Right atrium auricular region (tissue), 2 donors: ENCODE measurements around the gene CTXND1. TPM values are rescaled to one million over a fixed set of nuclear protein-coding genes. Genes with fewer than 3 reads are reported as not detected.

Source experiments
- DNase-seq: peaks from one replicate; pipeline ENCODE4 v3.0.0-alpha.2; 2019; ENCODE audit warnings: low spot score
- H3K27ac ChIP-seq, 2 donors: fragments of 200-600 bp; sonication (generic); 1 replicate in 1 of 2; 2 replicates in 1 of 2; pipeline ENCODE4 v1.5.1; 2016 to 2019
- H3K27me3 ChIP-seq, 2 donors: fragments of 200-600 bp; sonication (generic); one replicate each; pipeline versions ENCODE4 v1.5.1 to v1.6.0; 2017 to 2019
- H3K36me3 ChIP-seq: fragments of 200-600 bp; sonication (generic); one replicate; pipeline ENCODE4 v1.5.1; 2016
- H3K4me1 ChIP-seq, 2 donors: fragments of 200-600 bp; sonication (generic); one replicate each; pipeline versions ENCODE4 v1.5.1 to v1.6.0; 2017 to 2019
- H3K4me3 ChIP-seq, 2 donors: fragments of 200-600 bp; sonication (generic); 1 replicate in 1 of 2; 2 replicates in 1 of 2; pipeline ENCODE4 v1.5.1; 2017 to 2019; ENCODE audit warnings: mild to moderate bottlenecking in 1 of 2, moderate library complexity in 1 of 2
- H3K9me3 ChIP-seq, 2 donors: fragments of 200-600 bp; sonication (generic); one replicate each; pipeline ENCODE4 v1.5.1; 2019
- CTCF ChIP-seq, 2 donors: fragments of 200-600 bp; sonication (generic); IDR thresholded peaks; one replicate each; pipeline ENCODE4 v1.5.1; 2019; ENCODE audit warnings: antibody characterized with exemption in 2 of 2
- total RNA-seq, 2 donors: library from RNA; depleted of rRNA; stranded (reverse); fragments of >200 nt; gene quantifications; one replicate each; pipeline ENCODE4 v1.1.0, GENCODE V29; 2016

The CTXND1 gene
- total RNA-seq, 2 donors from 2014 or later = 0.22 to 0.59 TPM

GRCh38 chr15:80188251-80188650 is 63.8 kb downstream of the CTXND1 start:
- DNase-seq = no peak
- no peaks in the 10 kb centered on the region for H3K9me3 ChIP-seq
- H3K27ac ChIP-seq = no peak overlapping the region
- no peak overlapping the region for H3K4me3 ChIP-seq
- peaks cover 0 to under 1% of the 10 kb centered on the region in 2 donors for H3K4me1 ChIP-seq
- peaks cover 16% of the 10 kb centered on the region for H3K36me3 ChIP-seq
- TF ChIP-seq CTCF (IDR thresholded peaks at IDR 0.05) = no peak
- H3K27me3 ChIP-seq = no peaks in the 10 kb centered on the region

GRCh38 chr15:80186597-80186996 is 65.4 kb downstream of the CTXND1 start:
- peaks cover 0 to 11% of the 10 kb centered on the region in 2 donors for H3K4me1 ChIP-seq
- H3K27me3 ChIP-seq = no peaks in the 10 kb centered on the region
- peaks cover 21% of the 10 kb centered on the region for H3K36me3 ChIP-seq
- no peaks in the 10 kb centered on the region for H3K9me3 ChIP-seq
- no peak for DNase-seq
- no peak for TF ChIP-seq CTCF (IDR thresholded peaks at IDR 0.05)
- no peak overlapping the region for H3K27ac ChIP-seq
- no peak overlapping the region for H3K4me3 ChIP-seq

- no peaks in the 10 kb centered on the region for H3K27me3 ChIP-seq
- DNase-seq = no peak
- no peaks in the 10 kb centered on the region for H3K9me3 ChIP-seq
- H3K4me3 ChIP-seq = no peak overlapping the region
- no peak overlapping the region for H3K27ac ChIP-seq
- no peak for TF ChIP-seq CTCF (IDR thresholded peaks at IDR 0.05)
- peaks cover 26% of the 10 kb centered on the region for H3K36me3 ChIP-seq
- peaks cover 0 to 11% of the 10 kb centered on the region in 2 donors for H3K4me1 ChIP-seq
Measured at GRCh38 chr15:80186066-80186465, 65.9 kb downstream of the CTXND1 start.

GRCh38 chr15:80185152-80185551 is 66.9 kb downstream of the CTXND1 start:
- Histone ChIP-seq H3K27me3 (no peaks in the 10 kb centered on the region), H3K4me3 (no peak overlapping the region), H3K9me3 (no peaks in the 10 kb centered on the region), H3K4me1 (peaks cover 0 to 11% of the 10 kb centered on the region in 2 donors), H3K36me3 (peaks cover 29% of the 10 kb centered on the region), H3K27ac (no peak overlapping the region)
- TF ChIP-seq CTCF (IDR thresholded peaks at IDR 0.05) = no peak
- DNase-seq = no peak

GRCh38 chr15:80184554-80184953 is 67.5 kb downstream of the CTXND1 start:
- no peak for TF ChIP-seq CTCF (IDR thresholded peaks at IDR 0.05)

GRCh38 chr15:80183886-80184285 is 68.1 kb downstream of the CTXND1 start:
- peaks cover 29% of the 10 kb centered on the region for H3K36me3 ChIP-seq
- no peaks in the 10 kb centered on the region for H3K27me3 ChIP-seq
- DNase-seq = no peak
- H3K9me3 ChIP-seq = no peaks in the 10 kb centered on the region
- TF ChIP-seq CTCF (IDR thresholded peaks at IDR 0.05) = no peak
- no peak overlapping the region for H3K4me3 ChIP-seq
- no peak overlapping the region for H3K27ac ChIP-seq
- peaks cover 0 to 11% of the 10 kb centered on the region in 2 donors for H3K4me1 ChIP-seq

More at GRCh38 chr15:80184554-80184953, 67.5 kb downstream of the CTXND1 start:
- no peaks in the 10 kb centered on the region for H3K9me3 ChIP-seq
- H3K4me1 ChIP-seq = peaks cover 0 to 11% of the 10 kb centered on the region in 2 donors
- H3K27ac ChIP-seq = no peak overlapping the region
- peaks cover 29% of the 10 kb centered on the region for H3K36me3 ChIP-seq
- no peak for DNase-seq
- no peaks in the 10 kb centered on the region for H3K27me3 ChIP-seq
- no peak overlapping the region for H3K4me3 ChIP-seq
